Peyer's patch (tissue), 4 donors: ENCODE results near the gene GCNT1.

Source experiments
- POLR2A ChIP-seq, 2 donors: fragments of 450-650 bp; IDR thresholded peaks; one replicate each; pipeline ENCODE4 v1.5.1; 2017; ENCODE audit warnings: antibody characterized with exemption in 2 of 2, mild to moderate bottlenecking in 2 of 2, moderate library complexity in 2 of 2
- TF ChIP-seq, protein P1 (sequence below), 6 experiments: fragments of 450-650 bp in 4 of 6; fragments of 200-600 bp in 2 of 6; sonication (generic) in 1 of 6; IDR thresholded peaks; one replicate each; pipeline ENCODE4 v1.5.1; 2017 to 2019; ENCODE audit warnings: antibody characterized with exemption in 6 of 6, mild to moderate bottlenecking in 3 of 6, moderate library complexity in 1 of 6

DNA sequence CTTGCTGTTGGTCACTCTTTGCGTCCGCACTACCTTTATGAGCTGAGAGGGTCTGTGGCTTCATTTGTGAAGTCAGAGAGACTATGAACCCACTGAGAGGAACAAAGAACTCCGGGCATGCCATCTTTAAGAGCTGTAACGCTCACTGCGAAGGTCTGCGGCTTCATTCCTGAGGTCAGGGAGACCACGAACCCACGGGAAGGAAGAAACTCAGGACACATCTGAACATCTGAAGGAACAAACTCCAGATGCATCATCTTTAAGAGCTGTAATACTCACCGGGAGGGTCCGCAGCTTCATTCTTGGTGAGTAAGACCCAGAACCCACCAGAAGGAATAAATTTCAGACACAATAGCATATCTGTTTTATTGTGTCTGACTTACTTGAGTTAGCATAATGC, 19.2 kb downstream of the GCNT1 start:
- TF ChIP-seq, protein P1, sequence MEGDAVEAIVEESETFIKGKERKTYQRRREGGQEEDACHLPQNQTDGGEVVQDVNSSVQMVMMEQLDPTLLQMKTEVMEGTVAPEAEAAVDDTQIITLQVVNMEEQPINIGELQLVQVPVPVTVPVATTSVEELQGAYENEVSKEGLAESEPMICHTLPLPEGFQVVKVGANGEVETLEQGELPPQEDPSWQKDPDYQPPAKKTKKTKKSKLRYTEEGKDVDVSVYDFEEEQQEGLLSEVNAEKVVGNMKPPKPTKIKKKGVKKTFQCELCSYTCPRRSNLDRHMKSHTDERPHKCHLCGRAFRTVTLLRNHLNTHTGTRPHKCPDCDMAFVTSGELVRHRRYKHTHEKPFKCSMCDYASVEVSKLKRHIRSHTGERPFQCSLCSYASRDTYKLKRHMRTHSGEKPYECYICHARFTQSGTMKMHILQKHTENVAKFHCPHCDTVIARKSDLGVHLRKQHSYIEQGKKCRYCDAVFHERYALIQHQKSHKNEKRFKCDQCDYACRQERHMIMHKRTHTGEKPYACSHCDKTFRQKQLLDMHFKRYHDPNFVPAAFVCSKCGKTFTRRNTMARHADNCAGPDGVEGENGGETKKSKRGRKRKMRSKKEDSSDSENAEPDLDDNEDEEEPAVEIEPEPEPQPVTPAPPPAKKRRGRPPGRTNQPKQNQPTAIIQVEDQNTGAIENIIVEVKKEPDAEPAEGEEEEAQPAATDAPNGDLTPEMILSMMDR (IDR thresholded peaks at IDR 0.05): no peak
- no peak for TF ChIP-seq POLR2A (IDR thresholded peaks at IDR 0.05)
